A549 treated with CORT108297 at 1 μM for 4 hours (cell line): Measurements from ENCODE around the gene DSTN. TPM values are rescaled to one million over a fixed set of nuclear protein-coding genes. Genes with fewer than 3 reads are reported as not detected.

Source experiments
- total RNA-seq: library from RNA; stranded (reverse); fragments of 200-300 nt; extraction: Qiagen RNA extraction; gene quantifications from 5 replicates; pipeline ENCODE4 v1.2.3, GENCODE V29; 2022

Gene DSTN
- 673 to 900 TPM (median 679 TPM) in 5 replicates for total RNA-seq

GRCh38 chr20:17569616-17570346 lies at the start of gene DSTN:
Gene DSTN, plus strand, starts transcription at chr20:17570075. Its CDS starts 134 bp downstream, at chr20:17570209.

GRCh38 chr20:17530716-17531664 lies 38.9 kb upstream of the DSTN start, which contains the start of gene BFSP1:
Gene BFSP1, minus strand, starts transcription at chr20:17531379. Its CDS starts 50 bp downstream, at chr20:17531329.

Other genes with a start within 250 kb of the DSTN start
- 4.0 to 4.4 TPM (median 4.1 TPM) in 5 replicates for gene BFSP1, start 38.7 kb upstream of the DSTN start, total RNA-seq
- 84.9 to 111 TPM (median 105 TPM) in 5 replicates for gene RRBP1, start 112.2 kb downstream of the DSTN start, total RNA-seq
- gene BANF2, start 129.9 kb downstream of the DSTN start, total RNA-seq, result not detected in 5 replicates